CD4-positive, CD25-positive, alpha-beta regulatory T cell (primary cell): ENCODE measurements around the gene HTR3C. TPM values are rescaled to one million over a fixed set of nuclear protein-coding genes. Genes with fewer than 3 reads are reported as not detected.

Experiments used
- ATAC-seq, 2 donors: fragments of 150-1000 bp; cut with Tn5 transposase; one replicate each; pipeline ENCODE4 v1.10.0; 2021; ENCODE audit warnings: low read depth in 2 of 2, moderate number of reproducible peaks in 2 of 2, moderate library complexity in 1 of 2
- DNase-seq, 3 donors: peaks; one replicate each; pipeline versions ENCODE4 v3.0.0 to v3.0.0-alpha.2; 2012 to 2022; ENCODE audit warnings: mixed read lengths in 1 of 3
- H3K27ac ChIP-seq: one replicate; pipeline ENCODE4 v1.7.0; 2013; ENCODE audit warnings: mild to moderate bottlenecking, low read length; ENCODE audit not compliant: insufficient read depth, poor library complexity, severe bottlenecking
- H3K27me3 ChIP-seq: one replicate; pipeline ENCODE4 v1.7.0; 2013; ENCODE audit warnings: low read length; ENCODE audit not compliant: control insufficient read depth, insufficient read depth
- H3K36me3 ChIP-seq: one replicate; pipeline ENCODE4 v1.7.0; 2013; ENCODE audit warnings: mild to moderate bottlenecking, low read length, moderate library complexity; ENCODE audit not compliant: control insufficient read depth, insufficient read depth
- H3K4me1 ChIP-seq: 2 replicates; pipeline ENCODE4 v1.7.0; 2013; ENCODE audit warnings: mild to moderate bottlenecking, low read length; ENCODE audit not compliant: insufficient read depth, control insufficient read depth, poor library complexity, severe bottlenecking
- H3K4me3 ChIP-seq: one replicate; pipeline ENCODE4 v1.7.0; 2013; ENCODE audit warnings: low read depth, mild to moderate bottlenecking, low read length, moderate library complexity
- H3K9me3 ChIP-seq, 2 experiments: 1 replicate in 1 of 2; 2 replicates in 1 of 2; pipeline ENCODE4 v1.7.0; 2013; ENCODE audit warnings: low read length in 2 of 2, mild to moderate bottlenecking in 1 of 2, moderate library complexity in 1 of 2; ENCODE audit not compliant: control insufficient read depth in 2 of 2
- H3K27ac Mint-ChIP-seq, 3 donors: one replicate each; pipeline ENCODE4 v1.8.0; 2020 to 2022; ENCODE audit warnings: mild to moderate bottlenecking in 3 of 3, mixed read lengths in 3 of 3, moderate library complexity in 2 of 3
- H3K27me3 Mint-ChIP-seq: one replicate; pipeline ENCODE4 v1.8.0; 2022; ENCODE audit warnings: mild to moderate bottlenecking, mixed read lengths
- H3K36me3 Mint-ChIP-seq: one replicate; pipeline ENCODE4 v1.8.0; 2020; ENCODE audit warnings: mixed read lengths
- H3K4me1 Mint-ChIP-seq, 4 donors: one replicate each; pipeline ENCODE4 v1.8.0; 2020 to 2022; ENCODE audit warnings: mixed read lengths in 4 of 4, mild to moderate bottlenecking in 1 of 4
- H3K4me3 Mint-ChIP-seq, 4 donors: one replicate each; pipeline ENCODE4 v1.8.0; 2020 to 2022; ENCODE audit warnings: mild to moderate bottlenecking in 4 of 4, mixed read lengths in 4 of 4, moderate library complexity in 3 of 4
- H3K9me3 Mint-ChIP-seq, 7 donors: one replicate each; pipeline ENCODE4 v1.8.0; 2020 to 2022; ENCODE audit warnings: mixed read lengths in 7 of 7, mild to moderate bottlenecking in 3 of 7, moderate library complexity in 2 of 7
- polyA plus RNA-seq, 4 donors: library from polyadenylated mRNA; unstranded; fragments of 300-500 nt; fragmentation: Illumina TruSeq; gene quantifications; one replicate each; pipeline ENCODE4 v1.2.3, GENCODE V29; 2021
- total RNA-seq: library from RNA; stranded (reverse); gene quantifications from one replicate; pipeline ENCODE4 v1.2.3, GENCODE V29; 2022

Gene HTR3C
- total and polyA plus RNA-seq, 5 donors from 2014 or later, result not detected

DNA sequence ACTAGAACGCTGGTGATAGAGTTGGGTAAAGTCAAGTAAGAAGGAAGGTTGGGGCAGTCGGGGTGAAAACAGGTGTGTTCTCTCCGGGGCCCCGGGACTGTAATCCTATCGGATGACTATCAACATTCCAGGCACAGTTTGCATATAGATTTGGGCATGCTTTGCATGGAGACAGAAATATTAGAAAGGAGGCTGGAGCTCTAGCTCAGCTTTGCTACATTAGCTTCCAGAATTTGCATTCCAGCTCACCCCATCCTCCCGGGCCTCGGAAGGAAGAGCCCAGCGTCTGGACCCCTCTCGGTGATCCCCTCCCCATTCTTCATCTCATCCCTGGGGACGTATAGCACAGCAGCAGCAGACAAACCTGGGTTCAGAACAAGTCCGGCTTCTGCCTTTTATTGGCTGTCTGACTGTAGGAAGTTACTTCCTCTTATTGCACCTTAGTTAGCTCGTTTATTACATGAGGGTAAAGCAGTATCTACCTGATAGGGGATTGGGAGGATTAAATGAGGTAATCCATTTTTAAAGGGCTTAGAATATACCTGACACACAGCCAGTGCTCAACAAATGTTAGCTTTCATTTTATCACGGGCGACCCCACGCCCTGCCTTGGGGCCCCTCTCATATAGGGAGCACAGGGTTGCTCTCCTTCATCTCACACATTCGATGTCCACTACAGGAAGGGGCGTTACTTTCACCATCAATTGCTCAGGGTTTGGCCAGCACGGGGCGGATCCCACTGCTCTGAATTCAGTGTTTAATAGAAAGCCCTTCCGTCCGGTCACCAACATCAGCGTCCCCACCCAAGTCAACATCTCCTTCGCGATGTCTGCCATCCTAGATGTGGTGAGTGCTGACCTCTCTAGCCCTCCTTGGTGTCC lies 47.2 kb downstream of the HTR3C start:
- no peak for ATAC-seq
- H3K4me1 ChIP-seq, result no peaks in the 10 kb centered on the region
- DNase-seq, result no peak
- no peaks in the 10 kb centered on the region for H3K9me3 ChIP-seq
- no peak overlapping the region for H3K4me3 ChIP-seq
- H3K36me3 ChIP-seq, result no peaks in the 10 kb centered on the region
- Mint-ChIP-seq H3K9me3 (peaks cover 0 to 1% (median 0%) of the 10 kb centered on the region in 7 donors), H3K4me3 (no peak overlapping the region), H3K27me3 (peaks cover 10% of the 10 kb centered on the region), H3K4me1 (no peaks in the 10 kb centered on the region), H3K27ac (no peak overlapping the region), H3K36me3 (no peaks in the 10 kb centered on the region)
- no peak overlapping the region for H3K27ac ChIP-seq
- H3K27me3 ChIP-seq, result no peaks in the 10 kb centered on the region

Other genes with a start within 250 kb of the HTR3C start
- gene MAP6D1, start 227.5 kb upstream of the HTR3C start, total RNA-seq, result 1.9 TPM
- under 1 TPM in 3 of 4 donors, not detected in 1; 0.36 to 0.67 (median 0.55) TPM for gene MAP6D1, start 227.5 kb upstream of the HTR3C start, polyA plus RNA-seq
- gene PARL, start 168.2 kb upstream of the HTR3C start, total RNA-seq, result 45.6 TPM
- gene PARL, start 168.2 kb upstream of the HTR3C start, polyA plus RNA-seq, result 100 to 1,000 TPM; 101 to 119 (median 116) TPM
- 27.1 TPM for gene ABCC5, start 35.2 kb upstream of the HTR3C start, total RNA-seq
- 10 to 100 TPM; 12.4 to 16.6 (median 13.5) TPM for gene ABCC5, start 35.2 kb upstream of the HTR3C start, polyA plus RNA-seq
- gene HTR3D, start 21.3 kb upstream of the HTR3C start, total RNA-seq, result not detected
- not detected for gene HTR3D, start 21.3 kb upstream of the HTR3C start, polyA plus RNA-seq
- not detected for gene HTR3E, start 44.0 kb downstream of the HTR3C start, total RNA-seq
- gene HTR3E, start 44.0 kb downstream of the HTR3C start, polyA plus RNA-seq, result not detected
- 51.0 TPM for gene EIF2B5, start 82.3 kb downstream of the HTR3C start, total RNA-seq
- 10 to 100 TPM; 50.6 to 60.1 (median 55.3) TPM for gene EIF2B5, start 82.3 kb downstream of the HTR3C start, polyA plus RNA-seq
- 36.2 TPM for gene DVL3, start 102.3 kb downstream of the HTR3C start, total RNA-seq
- gene DVL3, start 102.3 kb downstream of the HTR3C start, polyA plus RNA-seq, result 10 to 100 TPM in 1 of 4 donors, 1 to 10 TPM in 3; 4.1 to 11.0 (median 5.9) TPM
- 150 TPM for gene AP2M1, start 121.8 kb downstream of the HTR3C start, total RNA-seq
- gene AP2M1, start 121.8 kb downstream of the HTR3C start, polyA plus RNA-seq, result 100 to 1,000 TPM; 232 to 294 (median 248) TPM
- gene ABCF3, start 133.2 kb downstream of the HTR3C start, total RNA-seq, result 128 TPM
- 10 to 100 TPM; 38.6 to 51.4 (median 40.5) TPM for gene ABCF3, start 133.2 kb downstream of the HTR3C start, polyA plus RNA-seq
- gene VWA5B2, start 176.5 kb downstream of the HTR3C start, total RNA-seq, result not detected
- under 1 TPM in 1 of 4 donors, not detected in 3; 0.74 TPM for gene VWA5B2, start 176.5 kb downstream of the HTR3C start, polyA plus RNA-seq
- gene ALG3, start 195.9 kb downstream of the HTR3C start, total RNA-seq, result 22.6 TPM
- gene ALG3, start 195.9 kb downstream of the HTR3C start, polyA plus RNA-seq, result 10 to 100 TPM; 49.6 to 64.0 (median 56.8) TPM
- 0.84 TPM for gene EEF1AKMT4, start 196.6 kb downstream of the HTR3C start, total RNA-seq
- gene EEF1AKMT4, start 196.6 kb downstream of the HTR3C start, polyA plus RNA-seq, result 1 to 10 TPM; 5.1 to 7.5 (median 5.7) TPM
- gene CAMK2N2, start 208.5 kb downstream of the HTR3C start, total RNA-seq, result 0.37 TPM
- not detected for gene CAMK2N2, start 208.5 kb downstream of the HTR3C start, polyA plus RNA-seq
- gene ECE2, start 223.0 kb downstream of the HTR3C start, total RNA-seq, result not detected
- gene ECE2, start 223.0 kb downstream of the HTR3C start, polyA plus RNA-seq, result not detected
- gene PSMD2, start 246.2 kb downstream of the HTR3C start, total RNA-seq, result 162 TPM
- gene PSMD2, start 246.2 kb downstream of the HTR3C start, polyA plus RNA-seq, result 100 to 1,000 TPM; 151 to 206 (median 190) TPM